IPS-11a (cell line): ENCODE results near the gene IMP3.
"Not testable (repeated sequence)": the region's sequence is repeated elsewhere in the genome, so short reads cannot be mapped to it uniquely, and the experiment has no call there.

ENCODE experiments used
- H3K4me3 ChIP-seq: one replicate; pipeline ENCODE4 v1.5.1; 2013; ENCODE audit warnings: low read depth, low read length, control low read depth

Gene IMP3

GRCh38 chr15:75651810-75652543 lies 12.0 kb upstream of the IMP3 start:
- H3K4me3 ChIP-seq: no peak overlapping the region

GRCh38 chr15:75650908-75651809 lies 11.1 kb upstream of the IMP3 start:
- H3K4me3 ChIP-seq: no peak overlapping the region

- no peak overlapping the region for H3K4me3 ChIP-seq
Observed at GRCh38 chr15:75649848-75650247, 9.8 kb upstream of the IMP3 start.

GRCh38 chr15:75649045-75649761 lies 9.2 kb upstream of the IMP3 start:
- H3K4me3 ChIP-seq: peak overlapping the region; percentile 79

GRCh38 chr15:75648156-75649000 lies 8.4 kb upstream of the IMP3 start:
- H3K4me3 ChIP-seq: peak overlapping the region; percentile 79

- peak within 1 kb of the TSS; percentile 79 for H3K4me3 ChIP-seq
Observed at GRCh38 chr15:75647370-75648155, 7.5 kb upstream of the IMP3 start, which contains the start of gene SNX33. Gene SNX33 (plus strand): TSS chr15:75647912. CDS start chr15:75649103, 1,191 bp downstream.

GRCh38 chr15:75646944-75647364 lies 6.9 kb upstream of the IMP3 start:
- peak overlapping the region; percentile 79 for H3K4me3 ChIP-seq

- H3K4me3 ChIP-seq: peak overlapping the region; percentile 79
Observed at GRCh38 chr15:75646112-75646943, 6.3 kb upstream of the IMP3 start.

GRCh38 chr15:75644376-75644775 lies 4.4 kb upstream of the IMP3 start:
- no peak overlapping the region for H3K4me3 ChIP-seq

- H3K4me3 ChIP-seq: no peak overlapping the region
Observed at GRCh38 chr15:75641603-75642002, 1.6 kb upstream of the IMP3 start.

- H3K4me3 ChIP-seq: no peak overlapping the region
Observed at GRCh38 chr15:75641179-75641503, 1.1 kb upstream of the IMP3 start.

- H3K4me3 ChIP-seq: peak overlapping the region; percentile 91
Observed at GRCh38 chr15:75640483-75641178, 607 bp upstream of the IMP3 start.

- H3K4me3 ChIP-seq: peak overlapping the region; percentile 91
Observed at GRCh38 chr15:75639191-75639708, 774 bp downstream of the IMP3 start.

- H3K4me3 ChIP-seq: no peak overlapping the region
Observed at GRCh38 chr15:75637245-75638009, 2.6 kb downstream of the IMP3 start.

GRCh38 chr15:75636026-75636425 lies 4.0 kb downstream of the IMP3 start:
- H3K4me3 ChIP-seq: no peak overlapping the region

GRCh38 chr15:75633922-75634321 lies 6.1 kb downstream of the IMP3 start:
- not testable (repeated sequence) for H3K4me3 ChIP-seq

- H3K4me3 ChIP-seq: no peak overlapping the region
Observed at GRCh38 chr15:75631935-75632334, 8.1 kb downstream of the IMP3 start.
